Measurements from ENCODE around the gene ZNF470. TPM values are rescaled to one million over a fixed set of nuclear protein-coding genes. Genes with fewer than 3 reads are reported as not detected.

ZNF470 gene
- total RNA-seq, 1 donor from 2014 or later: 3.2 TPM

DNA sequence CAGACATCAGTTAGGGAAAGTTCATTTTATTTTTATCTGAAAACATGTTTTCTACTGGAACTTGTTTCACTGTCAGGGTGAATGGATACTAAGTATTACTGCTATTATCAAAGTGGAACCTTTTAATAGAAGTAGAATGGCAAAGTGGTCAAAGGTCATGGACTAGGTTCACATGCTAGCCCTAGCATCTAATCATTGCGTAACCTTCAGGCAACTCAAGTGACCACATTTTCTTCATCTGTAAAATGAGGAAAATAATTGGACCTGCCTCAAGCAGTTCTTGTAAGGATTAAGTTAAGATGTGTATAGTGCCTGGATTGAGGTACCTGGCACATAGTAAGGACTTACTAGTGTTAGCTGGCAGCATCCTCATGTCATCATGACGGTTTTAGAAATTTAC, 23.5 kb upstream of the ZNF470 start:
- H3K4me1 ChIP-seq: peaks cover 11% of the 10 kb centered on the region
- H3K27ac ChIP-seq: no peak overlapping the region
- H3K27me3 ChIP-seq: no peaks in the 10 kb centered on the region
- intact Hi-C loops (cut with DNase I): no loop called here
- TF ChIP-seq POLR2A (IDR thresholded peaks at IDR 0.05): no peak
- peaks cover 42% of the 10 kb centered on the region for H3K9me3 ChIP-seq
- no peak overlapping the region for H3K4me3 ChIP-seq
- no peak for DNase-seq (ENCODE audit: extremely low spot score in 2 of 2)
- peaks cover 6 to 68% of the 10 kb centered on the region in 2 donors for H3K36me3 ChIP-seq

DNA sequence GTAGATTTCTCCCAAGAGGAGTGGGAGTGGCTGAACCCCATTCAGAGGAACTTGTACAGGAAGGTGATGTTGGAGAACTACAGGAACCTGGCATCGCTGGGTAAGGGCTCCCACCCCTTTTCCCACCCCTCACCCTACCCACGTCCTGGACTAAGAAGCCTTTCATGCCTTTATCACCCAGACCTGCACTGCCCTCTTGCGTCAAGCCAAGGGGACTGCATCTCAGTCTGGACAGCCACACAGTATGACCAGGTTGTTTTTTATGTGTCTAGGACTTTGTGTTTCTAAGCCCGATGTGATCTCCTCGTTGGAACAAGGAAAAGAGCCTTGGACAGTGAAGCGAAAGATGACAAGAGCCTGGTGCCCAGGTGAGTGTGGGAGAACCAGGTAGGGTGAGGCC, 19.7 kb upstream of the ZNF470 start:
- no peak for DNase-seq (ENCODE audit: extremely low spot score in 2 of 2)
- no peak overlapping the region for H3K27ac ChIP-seq
- H3K4me3 ChIP-seq: no peak overlapping the region
- intact Hi-C loops (cut with DNase I): no loop called here
- TF ChIP-seq, protein P1, sequence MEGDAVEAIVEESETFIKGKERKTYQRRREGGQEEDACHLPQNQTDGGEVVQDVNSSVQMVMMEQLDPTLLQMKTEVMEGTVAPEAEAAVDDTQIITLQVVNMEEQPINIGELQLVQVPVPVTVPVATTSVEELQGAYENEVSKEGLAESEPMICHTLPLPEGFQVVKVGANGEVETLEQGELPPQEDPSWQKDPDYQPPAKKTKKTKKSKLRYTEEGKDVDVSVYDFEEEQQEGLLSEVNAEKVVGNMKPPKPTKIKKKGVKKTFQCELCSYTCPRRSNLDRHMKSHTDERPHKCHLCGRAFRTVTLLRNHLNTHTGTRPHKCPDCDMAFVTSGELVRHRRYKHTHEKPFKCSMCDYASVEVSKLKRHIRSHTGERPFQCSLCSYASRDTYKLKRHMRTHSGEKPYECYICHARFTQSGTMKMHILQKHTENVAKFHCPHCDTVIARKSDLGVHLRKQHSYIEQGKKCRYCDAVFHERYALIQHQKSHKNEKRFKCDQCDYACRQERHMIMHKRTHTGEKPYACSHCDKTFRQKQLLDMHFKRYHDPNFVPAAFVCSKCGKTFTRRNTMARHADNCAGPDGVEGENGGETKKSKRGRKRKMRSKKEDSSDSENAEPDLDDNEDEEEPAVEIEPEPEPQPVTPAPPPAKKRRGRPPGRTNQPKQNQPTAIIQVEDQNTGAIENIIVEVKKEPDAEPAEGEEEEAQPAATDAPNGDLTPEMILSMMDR (IDR thresholded peaks at IDR 0.05): no peak
- TF ChIP-seq POLR2A (IDR thresholded peaks at IDR 0.05) (no peak), POLR2AphosphoS5 (IDR thresholded peaks at IDR 0.05; ENCODE audit: insufficient read depth in 1 of 2, low read depth in 1 of 2) (no peak)
- no peaks in the 10 kb centered on the region for H3K4me1 ChIP-seq
- peaks cover 64% of the 10 kb centered on the region for H3K9me3 ChIP-seq
- H3K27me3 ChIP-seq: no peaks in the 10 kb centered on the region
- peaks cover 13 to 83% of the 10 kb centered on the region in 2 donors for H3K36me3 ChIP-seq

DNA sequence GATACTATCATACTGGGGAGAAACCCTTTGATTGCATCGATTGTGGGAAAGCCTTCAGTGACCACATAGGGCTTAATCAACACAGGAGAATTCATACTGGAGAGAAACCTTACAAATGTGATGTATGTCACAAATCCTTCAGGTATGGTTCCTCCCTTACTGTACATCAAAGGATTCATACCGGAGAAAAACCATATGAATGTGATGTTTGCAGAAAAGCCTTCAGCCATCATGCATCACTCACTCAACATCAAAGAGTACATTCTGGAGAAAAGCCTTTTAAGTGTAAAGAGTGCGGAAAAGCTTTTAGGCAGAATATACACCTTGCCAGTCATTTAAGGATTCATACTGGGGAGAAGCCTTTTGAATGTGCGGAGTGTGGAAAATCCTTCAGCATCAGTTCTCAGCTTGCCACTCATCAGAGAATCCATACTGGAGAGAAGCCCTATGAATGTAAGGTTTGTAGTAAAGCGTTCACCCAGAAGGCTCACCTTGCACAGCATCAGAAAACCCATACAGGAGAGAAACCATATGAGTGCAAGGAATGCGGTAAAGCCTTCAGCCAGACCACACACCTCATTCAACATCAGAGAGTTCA, 12.9 kb upstream of the ZNF470 start:
- Histone ChIP-seq H3K4me1 (no peaks in the 10 kb centered on the region), H3K36me3 (peaks cover 10 to 73% of the 10 kb centered on the region in 2 donors), H3K27me3 (no peaks in the 10 kb centered on the region), H3K9me3 (peaks cover 79% of the 10 kb centered on the region), H3K4me3 (no peak overlapping the region), H3K27ac (no peak overlapping the region)
- no peak for DNase-seq (ENCODE audit: extremely low spot score in 2 of 2)
- intact Hi-C loops (cut with DNase I): no loop called here
- no peak for TF ChIP-seq POLR2A (IDR thresholded peaks at IDR 0.05)
- no peak for TF ChIP-seq POLR2AphosphoS5 (IDR thresholded peaks at IDR 0.05; ENCODE audit: insufficient read depth in 1 of 2, low read depth in 1 of 2)
- TF ChIP-seq, protein P1 (IDR thresholded peaks at IDR 0.05): no peak

- Histone ChIP-seq H3K9me3 (peaks cover 54% of the 10 kb centered on the region), H3K36me3 (peaks cover 0 to 21% of the 10 kb centered on the region in 2 donors), H3K27ac (no peak overlapping the region), H3K27me3 (no peaks in the 10 kb centered on the region), H3K4me3 (no peak overlapping the region), H3K4me1 (peaks cover 9% of the 10 kb centered on the region)
- intact Hi-C loops (cut with DNase I): loop anchor here (10.0 kb wide), 1 partner anchor 88 kb away; the partner anchor contains the start of gene ZNF667
- DNase-seq (ENCODE audit: extremely low spot score in 2 of 2): no peak
- TF ChIP-seq POLR2A (IDR thresholded peaks at IDR 0.05) (no peak), POLR2AphosphoS5 (IDR thresholded peaks at IDR 0.05; ENCODE audit: insufficient read depth in 1 of 2, low read depth in 1 of 2) (no peak)
- TF ChIP-seq, protein P1 (IDR thresholded peaks at IDR 0.05): no peak
Observed at GRCh38 chr19:56562766-56563165, 4.5 kb upstream of the ZNF470 start.

- DNase-seq (ENCODE audit: extremely low spot score in 2 of 2): no peak
- intact Hi-C loops (cut with DNase I): loop anchor here (10.0 kb wide), 1 partner anchor 92 kb away; the partner anchor contains the start of gene ZNF667
- H3K4me3 ChIP-seq: peak overlapping the region; percentile 77 to 90
- TF ChIP-seq, protein P1 (IDR thresholded peaks at IDR 0.05): no peak
- TF ChIP-seq POLR2A (IDR thresholded peaks at IDR 0.05) (no peak), POLR2AphosphoS5 (IDR thresholded peaks at IDR 0.05; ENCODE audit: insufficient read depth in 1 of 2, low read depth in 1 of 2) (no peak)
- H3K36me3 ChIP-seq: peaks cover 5 to 55% of the 10 kb centered on the region in 2 donors
- H3K27me3 ChIP-seq: no peaks in the 10 kb centered on the region
- peaks cover 17% of the 10 kb centered on the region for H3K4me1 ChIP-seq
- peak overlapping the region; percentile 61 for H3K27ac ChIP-seq
- H3K9me3 ChIP-seq: peaks cover 34% of the 10 kb centered on the region
Observed at GRCh38 chr19:56566904-56567273, 379 bp upstream of the ZNF470 start.
